HG03432 (cell line): ENCODE data around the gene RPL28.

ENCODE experiments used
- ATAC-seq: cut with Tn5 transposase; IDR thresholded peaks from one replicate; pipeline ENCODE4 v1.9.1; 2021; ENCODE audit warnings: mild to moderate bottlenecking, moderate library complexity; ENCODE audit not compliant: unreplicated experiment

Gene RPL28

DNA sequence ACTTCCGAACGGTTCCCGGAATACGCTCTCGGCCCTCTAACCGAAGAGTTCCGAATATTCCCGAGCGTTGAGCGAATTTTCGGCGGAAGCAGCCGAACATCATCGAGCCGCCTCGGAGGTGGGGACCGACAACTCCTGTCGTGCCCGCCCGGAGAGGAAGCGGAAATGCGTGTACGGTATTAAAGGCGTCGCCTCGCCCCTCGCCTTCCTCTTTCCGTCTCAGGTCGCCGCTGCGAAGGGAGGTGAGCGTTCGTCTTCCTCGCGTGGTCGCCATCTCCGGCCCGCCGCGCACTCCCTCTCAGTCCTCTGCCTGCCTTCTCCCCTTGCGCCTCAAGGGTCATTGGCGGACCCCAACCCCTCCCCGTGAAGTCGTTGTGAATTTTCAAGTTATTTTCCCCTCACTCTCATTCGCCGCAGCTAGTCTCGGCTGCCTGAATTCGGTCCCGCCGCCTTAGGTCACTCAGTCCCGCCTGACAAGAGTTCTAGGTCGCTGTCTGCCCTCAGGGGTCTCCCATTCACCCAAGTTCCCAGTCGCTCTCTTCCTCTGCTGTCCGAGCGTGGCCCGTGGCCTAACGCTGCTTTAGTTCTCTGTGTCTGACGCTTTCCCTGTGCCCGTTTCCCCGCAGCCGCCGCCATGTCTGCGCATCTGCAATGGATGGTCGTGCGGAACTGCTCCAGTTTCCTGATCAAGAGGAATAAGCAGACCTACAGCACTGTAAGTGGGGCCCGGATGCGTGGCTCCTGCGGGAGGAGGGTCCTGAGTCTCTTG lies at the start of gene RPL28:
Gene RPL28 (plus strand): TSS at position 209 of the 769 bp plus-strand sequence. CDS start 426 bp downstream, at position 635.
- ATAC-seq, result peak; percentile 68

DNA sequence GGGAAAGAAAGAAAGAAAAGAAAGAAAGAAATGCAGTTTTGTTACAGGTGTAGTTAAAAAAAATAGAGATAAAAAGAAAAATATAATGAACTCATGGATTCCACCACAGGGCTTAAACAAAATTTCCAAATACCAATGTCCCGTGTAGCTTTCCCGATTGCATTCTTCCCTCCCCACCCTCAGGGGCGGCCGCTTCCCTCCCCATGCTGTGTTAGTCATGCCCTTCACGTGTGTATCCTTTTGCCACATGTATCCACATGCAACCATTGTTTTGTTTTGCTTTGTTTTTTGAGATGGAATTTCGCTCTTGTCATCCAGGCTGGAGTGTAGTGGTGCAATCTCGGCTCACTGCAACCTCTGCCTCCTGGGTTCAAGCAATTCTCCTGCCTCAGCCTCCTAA lies 49.6 kb upstream of the RPL28 start:
- ATAC-seq, result no peak

DNA sequence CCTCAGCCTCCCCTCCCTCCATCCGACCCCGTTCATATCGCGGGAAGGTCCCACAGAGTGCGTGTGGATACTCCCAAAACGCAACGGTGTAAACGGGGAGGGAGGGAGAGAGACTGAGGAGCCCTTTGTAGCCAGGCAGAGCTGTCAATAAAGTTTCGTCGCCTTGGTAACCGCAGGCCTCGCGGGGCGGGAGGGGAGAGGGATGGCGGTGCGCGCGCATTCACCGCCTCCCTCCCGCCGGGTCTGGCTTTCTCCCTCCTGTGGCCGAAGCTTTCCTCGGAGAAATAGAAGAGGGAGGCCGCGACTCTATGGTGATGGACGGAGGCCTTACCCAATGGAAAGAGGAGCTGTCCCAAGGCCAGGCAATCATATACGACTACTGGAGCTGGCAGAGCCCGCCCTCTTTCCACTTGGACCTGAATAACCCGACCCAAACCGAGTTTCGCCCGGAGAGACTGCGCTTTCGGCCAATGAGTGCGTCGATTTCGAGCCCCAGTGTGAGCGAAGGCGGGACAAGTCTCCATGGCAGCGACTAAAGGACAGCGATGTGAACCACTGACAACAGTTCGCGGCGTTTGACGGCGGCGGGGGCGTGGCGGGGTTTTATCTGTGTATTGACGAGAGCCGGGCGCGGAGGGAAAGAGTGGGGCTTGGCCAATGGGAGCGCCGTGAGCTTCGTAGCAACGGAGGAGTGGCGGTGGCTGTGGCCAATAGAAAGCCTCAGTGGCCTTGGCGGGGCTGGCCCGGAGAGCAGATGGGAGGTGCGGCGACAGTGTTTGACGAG lies 46.4 kb upstream of the RPL28 start, which contains the start of gene KMT5C:
Gene KMT5C (plus strand): TSS at position 772 of the 784 bp plus-strand sequence. CDS start 2,061 bp downstream, outside the sequence.
- peak; percentile 82 for ATAC-seq

DNA sequence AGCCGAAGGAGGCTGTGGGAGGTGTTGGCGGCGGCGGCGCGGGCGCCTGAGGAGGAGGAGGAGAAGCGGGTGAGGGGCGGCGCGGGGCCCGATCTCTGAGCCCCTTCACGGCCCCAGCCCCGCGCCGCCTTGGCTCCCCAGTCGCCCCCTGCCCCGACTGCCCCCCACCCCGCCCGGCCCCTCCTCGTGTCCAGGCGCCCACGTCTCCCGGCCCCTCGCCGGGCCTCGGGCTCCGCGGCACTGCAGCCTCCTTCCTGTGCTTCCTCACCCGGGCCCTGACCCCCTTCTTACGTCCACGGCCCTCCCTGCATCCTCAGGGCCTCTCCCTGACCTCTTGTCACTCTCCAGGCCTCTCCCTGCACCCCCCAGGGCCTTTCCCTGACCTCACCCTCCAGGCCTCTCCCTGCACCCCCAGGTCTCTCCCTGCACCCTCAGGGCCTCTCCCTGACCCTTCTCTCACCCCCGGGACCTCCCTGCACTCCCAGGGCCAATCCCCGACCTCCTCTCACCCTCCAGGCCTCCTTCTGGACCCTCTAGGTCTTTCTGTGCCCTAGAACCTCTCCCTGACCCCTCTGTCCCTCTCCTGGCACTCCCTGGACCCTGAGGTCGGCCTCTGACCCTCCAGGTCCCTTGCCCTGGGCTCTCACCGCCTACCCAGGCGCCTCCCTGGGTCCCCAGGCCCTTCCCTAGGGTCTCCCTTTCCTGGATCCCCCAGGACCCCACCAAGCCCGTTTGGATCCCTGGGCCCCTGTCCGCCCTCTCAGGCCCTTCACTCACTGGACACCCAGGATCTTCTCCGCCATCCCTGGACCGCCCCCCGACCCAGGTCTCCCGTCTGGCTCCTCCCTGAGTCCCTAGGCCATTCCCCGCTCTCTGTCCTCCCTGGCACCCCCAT lies 45.6 kb upstream of the RPL28 start:
- ATAC-seq, result no peak

DNA sequence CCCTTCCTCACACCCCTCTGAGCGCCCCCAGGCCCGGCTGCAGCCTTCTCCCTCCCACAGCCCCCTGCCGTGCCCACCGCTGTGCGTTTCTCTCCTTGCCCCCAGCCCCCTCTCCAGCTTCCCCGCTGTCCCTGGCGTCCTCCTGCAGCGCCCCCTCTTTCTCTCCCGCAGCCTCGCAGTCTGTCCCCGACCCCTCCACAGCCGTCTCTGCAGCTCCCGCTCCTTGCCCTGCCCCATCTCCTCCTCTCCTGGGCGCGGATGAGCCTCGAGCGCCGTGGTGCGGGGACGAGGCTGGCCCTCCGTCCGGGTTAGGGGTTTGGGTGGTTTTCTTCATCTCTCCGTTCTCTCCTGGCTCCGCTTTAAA lies 45.0 kb upstream of the RPL28 start:
- no peak for ATAC-seq

DNA sequence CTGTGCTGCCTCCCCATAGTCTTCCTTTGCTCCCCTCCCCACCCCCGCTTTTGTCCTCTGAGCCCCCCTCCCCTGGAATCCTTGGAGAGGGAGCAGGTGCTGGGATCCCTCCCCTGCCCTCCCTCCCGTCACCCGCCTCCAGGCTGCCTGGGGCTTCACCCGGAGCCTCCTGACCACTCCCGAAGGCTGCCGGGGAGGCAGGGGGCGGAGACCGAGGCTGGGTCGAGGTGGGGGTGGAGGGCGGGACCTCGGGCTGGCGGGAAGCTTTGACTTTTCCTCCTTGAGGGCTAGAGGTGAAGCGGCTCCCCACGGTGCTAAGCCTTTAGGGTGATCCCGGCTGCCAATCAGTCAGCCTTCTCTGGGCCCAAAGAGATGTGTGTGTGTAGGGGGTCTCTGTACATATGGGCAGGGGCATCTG lies 44.6 kb upstream of the RPL28 start:
- ATAC-seq, result no peak

DNA sequence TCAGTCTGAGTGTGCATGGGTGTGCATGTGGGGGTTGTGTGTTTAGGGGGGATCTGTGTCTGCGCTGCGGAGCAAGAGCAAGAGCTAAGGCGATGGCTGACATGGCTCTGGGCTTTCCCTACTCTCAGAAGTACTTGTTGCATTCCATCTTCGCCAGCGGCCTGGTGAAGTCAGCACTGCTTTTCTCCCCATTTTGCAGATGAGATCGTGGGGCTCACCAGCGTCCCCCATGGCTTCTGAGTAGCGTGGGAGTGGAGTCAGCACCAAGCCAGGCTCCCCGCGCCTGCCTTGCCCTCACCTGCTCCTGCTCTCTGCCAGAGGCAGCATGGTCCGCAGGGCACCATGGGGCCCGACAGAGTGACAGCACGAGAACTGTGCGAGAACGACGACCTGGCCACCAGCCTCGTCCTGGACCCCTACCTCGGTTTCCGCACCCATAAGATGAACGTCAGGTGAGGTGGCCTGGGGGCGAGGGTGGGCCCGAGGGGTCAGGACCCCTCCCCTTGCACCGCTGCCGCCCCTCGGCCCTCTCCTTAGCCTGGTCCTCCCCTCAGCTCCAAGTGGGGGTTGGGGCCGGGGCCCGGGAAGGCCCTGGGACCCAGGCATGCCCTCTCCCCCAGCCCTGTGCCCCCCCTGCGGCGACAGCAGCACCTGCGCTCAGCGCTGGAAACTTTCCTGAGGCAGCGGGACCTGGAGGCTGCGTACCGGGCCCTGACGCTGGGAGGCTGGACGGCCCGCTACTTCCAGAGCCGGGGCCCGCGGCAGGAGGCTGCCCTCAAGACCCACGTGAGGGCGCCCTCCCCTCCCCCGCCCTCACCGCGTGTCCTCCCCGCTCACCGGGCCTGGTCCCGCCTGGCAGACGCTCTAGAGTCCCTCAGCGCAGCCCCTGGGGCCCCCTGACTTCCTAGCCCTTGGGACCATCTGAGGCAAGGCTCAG lies 43.9 kb upstream of the RPL28 start:
- ATAC-seq, result no peak

DNA sequence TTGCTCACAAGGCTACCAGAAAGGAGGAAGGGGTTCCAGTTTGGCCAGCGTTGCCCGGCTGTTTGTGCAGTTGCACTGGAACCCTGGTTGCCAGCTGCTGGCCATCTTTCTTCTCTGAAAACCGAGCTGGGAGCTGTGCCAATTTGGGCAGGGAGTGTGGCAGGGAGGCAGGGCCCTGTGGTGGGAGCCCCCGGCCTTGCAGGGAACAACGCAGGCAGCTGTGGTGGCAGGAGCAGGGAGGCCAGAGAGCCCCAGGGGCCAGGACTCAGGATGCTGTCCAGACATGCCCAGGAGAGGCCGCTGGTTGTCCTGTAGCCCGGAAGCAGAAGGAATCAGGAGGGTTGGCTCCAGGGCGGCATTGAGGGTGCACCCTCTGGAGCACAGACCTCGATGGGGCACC lies 41.3 kb upstream of the RPL28 start:
- ATAC-seq, result no peak

DNA sequence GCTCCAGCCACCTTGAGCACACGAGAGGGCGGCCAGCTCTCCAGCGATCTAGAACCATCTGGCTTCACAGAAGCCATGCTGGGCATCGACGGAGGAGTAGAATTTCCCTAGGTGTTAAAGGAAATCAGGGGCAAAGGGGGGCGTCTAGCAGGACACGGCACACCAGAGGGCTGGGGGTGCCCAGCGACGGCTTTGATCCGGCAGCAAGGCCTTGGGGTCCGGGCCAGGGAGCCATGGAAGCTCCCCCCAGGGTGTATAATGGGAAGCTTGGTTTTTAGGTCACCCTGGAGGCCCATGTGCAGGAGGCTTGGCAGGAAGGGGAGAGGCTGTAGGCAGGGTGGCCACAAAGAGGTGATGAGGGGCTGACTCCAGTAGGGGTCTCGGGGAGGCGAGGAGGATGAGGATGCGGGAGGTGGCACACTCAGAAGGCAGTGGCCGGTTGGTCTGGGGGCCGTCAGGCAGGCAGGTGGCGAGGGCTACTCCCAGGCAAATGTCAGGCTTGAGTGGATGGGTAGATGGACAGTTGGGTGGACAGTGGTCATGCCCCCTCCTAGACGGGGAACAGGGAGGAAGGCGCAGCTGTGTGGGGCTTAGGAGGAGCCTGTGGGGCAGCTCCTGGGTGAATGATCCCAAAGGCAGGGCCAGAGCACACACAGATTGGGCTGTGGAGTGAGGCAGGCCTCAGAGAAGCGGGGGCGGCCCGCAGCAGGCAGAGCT lies 40.5 kb upstream of the RPL28 start:
- no peak for ATAC-seq

DNA sequence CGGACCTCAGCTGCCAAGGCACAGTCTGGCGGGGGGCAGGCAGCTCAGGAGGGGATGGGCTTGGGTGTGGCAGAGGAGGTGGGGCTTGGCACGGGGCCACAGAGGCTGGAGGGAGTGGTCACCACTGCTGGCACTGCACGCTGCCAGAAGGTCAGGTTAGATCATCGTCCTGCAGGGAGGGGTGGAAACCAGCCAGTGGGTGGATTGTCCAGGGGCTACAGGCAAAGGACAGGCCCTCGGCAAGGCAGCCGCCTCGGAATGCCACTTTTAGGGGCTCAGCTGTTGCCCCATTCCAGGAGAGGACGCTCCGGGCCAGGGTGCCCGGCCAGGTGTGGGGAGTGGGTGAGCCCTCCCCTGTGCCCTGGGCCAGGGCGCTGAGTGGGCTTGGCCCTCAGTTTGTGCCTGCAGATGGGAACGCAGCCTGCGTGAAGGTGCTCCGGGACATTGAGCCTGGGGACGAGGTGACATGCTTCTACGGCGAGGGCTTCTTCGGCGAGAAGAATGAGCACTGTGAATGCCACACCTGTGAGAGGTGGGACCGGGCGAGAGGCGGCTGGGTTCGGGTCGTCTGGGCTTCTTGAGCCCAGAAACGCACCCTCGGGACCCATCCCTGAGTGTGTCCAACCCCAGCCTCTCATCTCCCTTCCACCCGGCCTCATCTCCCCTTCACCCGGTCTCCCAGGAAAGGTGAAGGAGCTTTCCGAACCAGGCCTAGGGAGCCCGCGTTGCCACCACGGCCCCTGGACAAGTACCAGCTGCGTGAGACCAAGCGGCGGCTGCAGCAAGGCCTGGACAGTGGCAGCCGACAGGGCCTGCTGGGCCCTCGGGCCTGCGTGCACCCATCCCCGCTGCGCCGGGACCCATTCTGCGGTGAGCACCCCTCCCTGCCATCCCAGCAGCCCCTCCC lies 39.7 kb upstream of the RPL28 start:
- ATAC-seq, result no peak

DNA sequence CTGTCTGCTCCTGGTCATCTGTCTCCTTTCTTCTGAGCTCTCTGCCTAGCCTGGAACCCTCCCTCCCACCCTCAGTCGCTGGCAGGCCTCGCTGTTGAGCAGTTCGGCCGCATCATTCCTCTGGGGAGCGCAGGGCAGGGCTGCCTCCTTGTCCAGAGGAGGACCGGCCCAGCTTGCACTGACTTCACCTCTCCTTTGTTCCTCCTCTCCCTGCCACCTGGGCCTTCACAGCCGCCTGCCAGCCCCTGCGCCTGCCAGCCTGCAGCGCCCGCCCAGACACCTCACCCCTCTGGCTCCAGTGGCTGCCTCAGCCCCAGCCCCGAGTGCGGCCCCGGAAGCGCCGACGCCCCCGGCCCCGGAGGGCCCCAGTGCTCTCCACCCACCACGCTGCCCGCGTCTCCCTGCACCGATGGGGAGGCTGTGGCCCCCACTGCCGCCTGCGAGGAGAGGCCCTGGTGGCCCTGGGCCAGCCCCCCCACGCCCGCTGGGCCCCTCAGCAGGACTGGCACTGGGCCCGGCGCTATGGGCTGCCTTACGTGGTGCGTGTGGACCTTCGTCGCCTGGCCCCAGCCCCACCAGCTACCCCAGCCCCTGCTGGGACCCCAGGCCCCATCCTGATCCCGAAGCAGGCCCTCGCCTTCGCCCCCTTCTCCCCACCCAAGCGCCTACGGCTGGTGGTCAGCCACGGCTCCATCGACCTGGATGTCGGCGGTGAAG lies 38.8 kb upstream of the RPL28 start:
- ATAC-seq, result no peak

DNA sequence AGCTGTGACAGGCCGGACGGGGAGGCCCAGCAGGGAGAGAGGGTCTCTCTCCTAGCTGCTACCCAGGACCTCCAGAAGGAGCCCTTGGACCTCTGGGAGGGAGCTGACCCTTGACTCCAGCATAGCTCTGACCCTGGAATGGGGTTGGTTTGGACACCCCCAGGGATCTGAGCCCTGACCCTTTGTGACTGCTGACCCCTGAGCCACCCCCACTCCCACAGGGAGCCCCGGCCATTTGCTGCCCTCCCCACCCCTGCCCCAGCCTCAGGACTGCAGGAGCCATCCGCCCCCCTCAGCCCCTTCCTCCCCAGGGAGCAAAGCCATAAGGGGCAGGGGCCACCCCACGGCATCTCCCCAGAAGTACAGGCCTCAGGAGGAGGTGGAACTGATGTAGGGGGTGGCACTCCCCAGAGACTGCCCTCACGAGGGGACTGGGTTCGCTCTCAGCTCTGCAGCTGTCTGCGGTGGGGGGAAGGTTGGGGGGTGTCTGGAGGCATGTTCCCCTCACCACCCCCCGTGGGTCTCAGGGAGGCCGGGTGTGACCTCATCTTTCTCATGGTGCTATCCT lies 38.2 kb upstream of the RPL28 start:
- no peak for ATAC-seq

DNA sequence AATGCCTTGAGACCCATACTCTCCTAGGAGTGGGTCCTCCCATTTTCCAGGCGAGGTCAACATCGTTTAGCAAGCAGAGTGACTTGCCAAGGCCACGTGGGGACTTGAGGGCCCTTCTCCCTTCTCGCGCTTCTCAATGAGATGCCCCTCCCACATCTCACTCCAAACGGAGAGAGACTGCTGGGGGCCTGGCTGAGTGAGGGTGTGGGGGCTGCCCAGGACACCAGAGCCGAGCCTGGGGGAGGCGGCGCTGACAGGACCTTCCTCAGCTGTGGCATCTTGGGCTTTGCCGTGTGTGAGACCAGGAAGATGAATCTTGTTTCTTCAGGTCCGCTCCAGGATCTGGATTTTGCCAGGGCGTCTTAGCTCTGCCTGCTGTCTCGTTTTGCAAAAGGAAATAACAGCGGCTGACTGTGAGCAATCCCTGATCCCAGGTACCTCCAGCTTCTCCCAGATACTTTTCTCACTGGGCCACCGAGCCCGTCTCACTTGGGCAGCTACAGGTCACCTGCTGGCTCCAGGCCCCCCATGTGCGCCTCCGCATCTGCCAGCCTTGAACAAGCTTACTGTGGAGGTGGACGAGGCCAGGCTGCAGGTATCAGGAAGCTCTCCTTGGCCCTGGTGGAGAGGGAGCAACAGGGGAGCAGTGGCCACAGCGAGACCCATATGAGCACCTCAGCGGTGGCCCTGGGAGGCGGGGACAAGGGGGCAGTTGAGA lies 37.3 kb upstream of the RPL28 start:
- no peak for ATAC-seq

DNA sequence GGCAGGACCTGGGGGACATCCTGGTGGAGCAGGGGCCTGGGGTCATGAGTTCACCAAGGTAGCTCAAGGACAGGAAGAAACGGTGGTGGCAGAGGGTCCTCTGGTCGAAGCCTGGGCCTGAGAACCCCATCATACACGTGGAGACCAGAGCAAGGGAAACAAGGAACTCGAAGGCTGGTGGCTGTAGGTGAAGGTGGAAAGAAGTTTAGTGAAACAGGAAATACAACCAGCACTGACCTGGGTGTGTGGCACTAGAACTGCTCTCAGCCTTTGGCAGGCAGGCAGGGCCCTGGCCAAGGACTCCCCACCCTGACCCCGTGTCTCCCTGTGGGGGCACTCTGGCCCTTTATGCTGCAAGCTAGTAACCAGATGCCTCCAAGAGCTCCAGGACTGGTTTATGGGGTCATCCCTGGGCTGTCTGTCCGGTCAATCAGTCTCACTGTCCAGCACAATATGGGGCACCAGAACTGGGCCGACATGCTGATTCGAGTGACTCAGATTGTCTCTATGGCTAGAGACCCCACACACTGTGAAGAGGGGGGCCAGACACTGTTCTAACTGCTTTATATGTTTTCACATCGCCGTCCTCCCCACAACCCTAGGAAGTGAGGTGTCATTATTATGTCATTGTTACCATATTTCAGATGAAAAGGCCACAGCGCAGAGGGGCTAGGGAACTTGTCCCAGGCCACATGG lies 35.0 kb upstream of the RPL28 start:
- no peak for ATAC-seq

DNA sequence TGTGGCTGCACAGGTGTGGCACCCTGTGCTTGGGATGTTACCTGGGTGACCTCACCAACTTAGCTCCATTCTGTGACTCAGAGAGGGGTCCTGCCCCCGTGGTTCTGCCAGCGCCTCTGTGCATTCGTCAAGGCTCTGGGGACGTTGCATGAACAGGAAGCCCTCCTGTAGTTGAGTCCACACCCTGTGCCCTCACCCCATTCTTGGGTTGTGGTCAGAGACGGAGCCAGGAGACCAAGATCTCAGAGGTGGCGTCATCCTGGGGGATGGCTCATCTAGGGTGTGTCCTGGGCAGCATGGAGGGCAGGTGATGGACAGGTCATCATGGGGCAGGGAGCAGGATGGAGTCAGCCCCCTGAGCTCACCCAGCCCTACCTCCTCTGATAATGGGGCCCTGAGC lies 33.7 kb upstream of the RPL28 start:
- no peak for ATAC-seq

DNA sequence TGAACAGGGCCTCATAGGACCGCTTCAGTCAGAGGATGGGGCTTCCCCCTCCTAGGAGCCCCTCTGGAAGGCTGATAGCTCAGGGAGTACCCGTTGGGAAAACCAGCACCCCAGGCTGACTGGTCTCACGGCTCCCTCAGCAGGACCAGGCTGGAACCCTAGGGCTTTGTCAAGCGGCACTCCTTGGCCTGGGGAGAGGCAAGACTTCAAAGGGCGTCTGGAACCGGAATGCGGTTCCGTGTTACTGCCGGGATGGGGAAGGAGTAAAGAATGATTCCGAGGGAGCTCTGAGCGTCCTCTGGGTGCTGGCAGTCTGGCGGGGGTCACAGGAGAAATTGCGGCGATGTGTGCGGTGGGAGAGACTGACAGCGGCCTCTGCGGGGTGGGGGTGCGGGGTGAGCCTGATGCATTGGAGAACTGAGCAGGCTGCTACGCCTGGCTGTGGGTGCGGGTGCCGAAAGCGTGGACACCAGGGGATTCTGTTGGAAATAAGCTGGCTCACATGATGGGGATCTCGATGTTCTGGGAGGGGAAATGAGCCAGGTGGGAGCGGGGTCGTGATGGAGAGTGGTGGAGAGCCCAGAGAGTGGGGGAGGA lies 33.1 kb upstream of the RPL28 start:
- ATAC-seq, result no peak
